ENCODE measurements around the gene HYLS1. TPM values are rescaled to one million over a fixed set of nuclear protein-coding genes. Genes with fewer than 3 reads are reported as not detected.

The HYLS1 gene
- total and polyA plus RNA-seq, 8 donors, result 0.71 to 2.4 (median 1.6) TPM

DNA sequence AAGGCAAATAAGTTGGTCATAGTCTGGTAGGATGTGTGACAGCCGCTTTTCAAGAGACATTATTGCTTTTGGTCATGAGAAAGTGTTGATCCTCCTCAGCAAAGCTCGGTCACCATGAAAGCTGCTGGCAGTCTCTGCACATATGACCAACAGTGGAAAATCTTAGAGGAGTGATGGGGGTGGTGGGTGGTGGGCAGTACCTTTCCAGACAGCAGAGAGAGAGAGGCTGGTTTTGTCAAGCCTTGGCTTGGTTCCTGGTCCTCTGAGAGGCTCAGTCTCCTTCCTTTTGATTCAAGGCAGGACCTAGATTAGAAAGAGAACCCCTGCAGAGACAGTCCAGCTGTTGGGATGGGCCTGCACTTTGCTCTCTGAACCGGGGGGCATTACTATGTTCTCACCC lies 38.3 kb downstream of the HYLS1 start:
- no peak overlapping the region for H3K4me3 ChIP-seq
- ATAC-seq (no peak), FAIRE-seq (no peak), DNase-seq (no peak)
- peaks cover 0 to 8% (median 0%) of the 10 kb centered on the region in 3 donors for H3K4me1 ChIP-seq
- intact Hi-C loops (cut with DNase I), result loop anchor here in 1 of 3 donors (10.0 kb wide), 1 partner anchor 259 kb away; no protein-coding TSS in a partner anchor
- 47 to 60% methylated on average over 3 of the region's 3 CpGs for WGBS, 2 donors
- TF ChIP-seq, protein P1, sequence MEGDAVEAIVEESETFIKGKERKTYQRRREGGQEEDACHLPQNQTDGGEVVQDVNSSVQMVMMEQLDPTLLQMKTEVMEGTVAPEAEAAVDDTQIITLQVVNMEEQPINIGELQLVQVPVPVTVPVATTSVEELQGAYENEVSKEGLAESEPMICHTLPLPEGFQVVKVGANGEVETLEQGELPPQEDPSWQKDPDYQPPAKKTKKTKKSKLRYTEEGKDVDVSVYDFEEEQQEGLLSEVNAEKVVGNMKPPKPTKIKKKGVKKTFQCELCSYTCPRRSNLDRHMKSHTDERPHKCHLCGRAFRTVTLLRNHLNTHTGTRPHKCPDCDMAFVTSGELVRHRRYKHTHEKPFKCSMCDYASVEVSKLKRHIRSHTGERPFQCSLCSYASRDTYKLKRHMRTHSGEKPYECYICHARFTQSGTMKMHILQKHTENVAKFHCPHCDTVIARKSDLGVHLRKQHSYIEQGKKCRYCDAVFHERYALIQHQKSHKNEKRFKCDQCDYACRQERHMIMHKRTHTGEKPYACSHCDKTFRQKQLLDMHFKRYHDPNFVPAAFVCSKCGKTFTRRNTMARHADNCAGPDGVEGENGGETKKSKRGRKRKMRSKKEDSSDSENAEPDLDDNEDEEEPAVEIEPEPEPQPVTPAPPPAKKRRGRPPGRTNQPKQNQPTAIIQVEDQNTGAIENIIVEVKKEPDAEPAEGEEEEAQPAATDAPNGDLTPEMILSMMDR (IDR thresholded peaks at IDR 0.05), result no peak
- no peaks in the 10 kb centered on the region for H3K9me3 ChIP-seq
- H3K36me3 ChIP-seq, result no peaks in the 10 kb centered on the region
- no peaks in the 10 kb centered on the region for H3K27me3 ChIP-seq
- H3K27ac ChIP-seq, result no peak overlapping the region

DNA sequence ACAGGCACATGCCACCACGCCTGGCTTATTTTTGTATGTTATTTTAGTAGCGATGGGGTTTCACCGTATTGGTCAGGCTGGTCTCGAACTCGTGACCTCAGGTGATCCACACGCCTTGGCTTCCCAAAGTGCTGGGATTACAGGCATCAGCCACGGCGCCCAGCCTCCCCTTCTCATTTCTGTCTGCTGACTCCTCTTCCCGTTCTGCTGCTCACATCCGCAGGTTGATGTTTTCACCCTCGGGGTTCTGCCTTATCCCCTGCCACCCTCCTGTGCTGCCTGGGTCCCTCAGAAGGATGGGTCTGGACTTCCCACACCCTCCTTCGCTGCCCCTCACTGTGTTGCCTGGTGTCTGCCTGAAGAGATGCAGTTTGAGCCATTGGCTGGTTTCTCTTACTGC lies 39.2 kb downstream of the HYLS1 start:
- Histone ChIP-seq H3K4me1 (peaks cover 0 to 8% (median 0%) of the 10 kb centered on the region in 3 donors), H3K9me3 (no peaks in the 10 kb centered on the region), H3K36me3 (no peaks in the 10 kb centered on the region), H3K27me3 (no peaks in the 10 kb centered on the region), H3K4me3 (no peak overlapping the region), H3K27ac (no peak overlapping the region)
- intact Hi-C loops (cut with DNase I), result loop anchor here in 1 of 3 donors (10.0 kb wide), 1 partner anchor 258 kb away; no protein-coding TSS in a partner anchor
- TF ChIP-seq, protein P1 (IDR thresholded peaks at IDR 0.05), result no peak
- WGBS, 2 donors, result 73 to 85% methylated on average over 12 of the region's 12 CpGs
- ATAC-seq (no peak), FAIRE-seq (no peak), DNase-seq (no peak)

DNA sequence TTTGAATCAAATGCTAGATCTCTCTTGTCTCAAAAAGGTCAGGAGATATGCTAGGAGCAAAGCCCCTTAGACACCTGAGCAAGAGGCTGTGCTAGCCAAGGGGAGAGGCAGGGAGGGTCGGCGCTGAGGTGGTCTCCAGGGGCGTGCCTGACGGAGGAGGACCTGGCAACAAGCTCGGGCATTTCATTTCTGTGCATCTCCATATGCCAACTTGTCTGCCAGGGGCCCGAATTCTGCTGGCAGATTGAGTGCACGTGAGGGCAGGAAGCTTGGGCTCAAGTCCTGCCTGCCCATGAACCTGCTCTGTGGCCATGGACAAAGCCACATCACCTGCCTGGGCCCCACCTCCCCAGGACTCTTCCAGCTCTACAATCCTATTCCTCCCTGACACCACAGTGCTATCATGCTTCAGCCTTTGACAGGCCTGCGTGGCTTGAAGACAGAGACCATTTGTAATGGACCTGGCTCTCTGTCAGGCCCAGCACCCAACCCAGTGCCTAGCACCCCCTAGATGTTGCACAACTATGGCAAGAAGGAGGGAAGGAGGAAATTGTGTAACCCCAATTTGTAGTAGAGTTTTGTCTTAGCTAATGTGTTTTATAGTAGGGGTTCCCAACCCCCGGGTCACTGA lies 42.1 kb downstream of the HYLS1 start:
- Histone ChIP-seq H3K4me1 (peaks cover 0 to 8% (median 0%) of the 10 kb centered on the region in 3 donors), H3K27me3 (peaks cover 0 to 7% (median 0%) of the 10 kb centered on the region in 4 donors), H3K4me3 (no peak overlapping the region), H3K27ac (no peak overlapping the region), H3K9me3 (no peaks in the 10 kb centered on the region), H3K36me3 (no peaks in the 10 kb centered on the region)
- FAIRE-seq, result no peak
- WGBS, 2 donors, result 57 to 73% methylated on average over 9 of the region's 9 CpGs
- TF ChIP-seq, protein P1 (IDR thresholded peaks at IDR 0.05), result no peak
- intact Hi-C loops (cut with DNase I), result loop anchor here in 1 of 3 donors (10.0 kb wide), 1 partner anchor 255 kb away; no protein-coding TSS in a partner anchor
- ATAC-seq, result no peak
- no peak for DNase-seq

DNA sequence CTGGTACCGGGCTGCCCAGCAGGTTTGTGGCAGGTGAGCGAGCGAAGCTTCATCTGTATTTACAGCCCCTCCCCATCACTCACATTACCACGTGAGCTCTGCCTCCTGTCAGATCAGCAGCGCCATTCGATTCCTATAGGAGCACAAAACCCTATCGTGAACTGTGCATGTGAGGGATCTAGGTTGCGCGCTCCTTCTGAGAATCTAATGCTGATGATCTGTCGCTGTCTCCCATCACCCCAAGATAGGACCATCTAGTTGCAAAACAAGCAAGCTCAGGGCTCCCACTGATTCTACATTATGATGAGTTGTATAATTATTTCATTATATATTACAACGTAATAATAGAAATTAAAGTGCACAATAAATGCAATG lies 42.6 kb downstream of the HYLS1 start:
- peaks cover 0 to 7% (median 0%) of the 10 kb centered on the region in 3 donors for H3K4me1 ChIP-seq
- 74 to 85% methylated on average over 11 of the region's 11 CpGs for WGBS, 2 donors
- TF ChIP-seq, protein P1 (IDR thresholded peaks at IDR 0.05), result no peak
- no peak for DNase-seq
- FAIRE-seq, result no peak
- H3K36me3 ChIP-seq, result no peaks in the 10 kb centered on the region
- H3K27ac ChIP-seq, result no peak overlapping the region
- ATAC-seq, result no peak
- intact Hi-C loops (cut with DNase I), result no loop called here
- no peak overlapping the region for H3K4me3 ChIP-seq
- H3K9me3 ChIP-seq, result no peaks in the 10 kb centered on the region
- H3K27me3 ChIP-seq, result peaks cover 0 to 7% (median 0%) of the 10 kb centered on the region in 4 donors

DNA sequence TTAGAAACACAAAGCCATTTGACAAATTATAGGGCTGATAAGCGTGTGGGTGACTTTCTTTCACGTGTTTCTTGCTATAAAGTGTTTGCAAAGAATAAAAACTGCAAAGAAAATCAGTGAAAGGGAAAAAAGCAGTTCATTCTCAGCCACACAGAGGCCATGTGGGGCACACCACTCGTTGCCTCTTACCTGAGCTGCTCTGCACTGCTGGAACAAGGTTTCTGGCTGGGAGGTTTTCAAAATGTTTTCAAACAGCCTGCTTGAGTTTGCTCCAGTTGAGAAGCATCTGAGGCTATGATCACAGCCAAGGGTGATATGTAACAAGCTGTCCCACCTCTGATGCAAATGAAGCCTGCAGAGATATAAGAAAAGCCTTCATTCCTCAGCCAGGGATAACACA lies 43.6 kb downstream of the HYLS1 start:
- Histone ChIP-seq H3K4me1 (no peaks in the 10 kb centered on the region), H3K27ac (no peak overlapping the region), H3K27me3 (peaks cover 0 to 7% (median 0%) of the 10 kb centered on the region in 4 donors), H3K4me3 (no peak overlapping the region), H3K9me3 (no peaks in the 10 kb centered on the region), H3K36me3 (no peaks in the 10 kb centered on the region)
- no peak for FAIRE-seq
- 35 to 48% methylated on average over 3 of the region's 3 CpGs for WGBS, 2 donors
- peak in 1 of 4 donors; percentile 34 for ATAC-seq
- DNase-seq, result no peak
- intact Hi-C loops (cut with DNase I), result no loop called here
- TF ChIP-seq, protein P1 (IDR thresholded peaks at IDR 0.05), result no peak
